CD4-positive, CD25-positive, alpha-beta regulatory T cell (primary cell): ENCODE measurements around the gene NLGN3. TPM values are rescaled to one million over a fixed set of nuclear protein-coding genes. Genes with fewer than 3 reads are reported as not detected.

Source experiments
- ATAC-seq, 2 donors: fragments of 150-1000 bp; cut with Tn5 transposase; one replicate each; pipeline ENCODE4 v1.10.0; 2021; ENCODE audit warnings: low read depth in 2 of 2, moderate number of reproducible peaks in 2 of 2, moderate library complexity in 1 of 2
- DNase-seq, 3 donors: peaks; one replicate each; pipeline versions ENCODE4 v3.0.0 to v3.0.0-alpha.2; 2012 to 2022; ENCODE audit warnings: mixed read lengths in 1 of 3
- H3K27ac ChIP-seq: one replicate; pipeline ENCODE4 v1.7.0; 2013; ENCODE audit warnings: mild to moderate bottlenecking, low read length; ENCODE audit not compliant: insufficient read depth, poor library complexity, severe bottlenecking
- H3K27me3 ChIP-seq: one replicate; pipeline ENCODE4 v1.7.0; 2013; ENCODE audit warnings: low read length; ENCODE audit not compliant: control insufficient read depth, insufficient read depth
- H3K36me3 ChIP-seq: one replicate; pipeline ENCODE4 v1.7.0; 2013; ENCODE audit warnings: mild to moderate bottlenecking, low read length, moderate library complexity; ENCODE audit not compliant: control insufficient read depth, insufficient read depth
- H3K4me1 ChIP-seq: 2 replicates; pipeline ENCODE4 v1.7.0; 2013; ENCODE audit warnings: mild to moderate bottlenecking, low read length; ENCODE audit not compliant: insufficient read depth, control insufficient read depth, poor library complexity, severe bottlenecking
- H3K4me3 ChIP-seq: one replicate; pipeline ENCODE4 v1.7.0; 2013; ENCODE audit warnings: low read depth, mild to moderate bottlenecking, low read length, moderate library complexity
- H3K9me3 ChIP-seq, 2 experiments: 1 replicate in 1 of 2; 2 replicates in 1 of 2; pipeline ENCODE4 v1.7.0; 2013; ENCODE audit warnings: low read length in 2 of 2, mild to moderate bottlenecking in 1 of 2, moderate library complexity in 1 of 2; ENCODE audit not compliant: control insufficient read depth in 2 of 2
- H3K27ac Mint-ChIP-seq, 3 donors: one replicate each; pipeline ENCODE4 v1.8.0; 2020 to 2022; ENCODE audit warnings: mild to moderate bottlenecking in 3 of 3, mixed read lengths in 3 of 3, moderate library complexity in 2 of 3
- H3K27me3 Mint-ChIP-seq: one replicate; pipeline ENCODE4 v1.8.0; 2022; ENCODE audit warnings: mild to moderate bottlenecking, mixed read lengths
- H3K36me3 Mint-ChIP-seq: one replicate; pipeline ENCODE4 v1.8.0; 2020; ENCODE audit warnings: mixed read lengths
- H3K4me1 Mint-ChIP-seq, 4 donors: one replicate each; pipeline ENCODE4 v1.8.0; 2020 to 2022; ENCODE audit warnings: mixed read lengths in 4 of 4, mild to moderate bottlenecking in 1 of 4
- H3K4me3 Mint-ChIP-seq, 4 donors: one replicate each; pipeline ENCODE4 v1.8.0; 2020 to 2022; ENCODE audit warnings: mild to moderate bottlenecking in 4 of 4, mixed read lengths in 4 of 4, moderate library complexity in 3 of 4
- H3K9me3 Mint-ChIP-seq, 7 donors: one replicate each; pipeline ENCODE4 v1.8.0; 2020 to 2022; ENCODE audit warnings: mixed read lengths in 7 of 7, mild to moderate bottlenecking in 3 of 7, moderate library complexity in 2 of 7
- polyA plus RNA-seq, 4 donors: library from polyadenylated mRNA; unstranded; fragments of 300-500 nt; fragmentation: Illumina TruSeq; gene quantifications; one replicate each; pipeline ENCODE4 v1.2.3, GENCODE V29; 2021
- total RNA-seq: library from RNA; stranded (reverse); gene quantifications from one replicate; pipeline ENCODE4 v1.2.3, GENCODE V29; 2022

Gene NLGN3
- 4.4 TPM for total RNA-seq
- under 1 TPM in 1 of 4 donors, not detected in 3; 0.05 TPM for polyA plus RNA-seq

DNA sequence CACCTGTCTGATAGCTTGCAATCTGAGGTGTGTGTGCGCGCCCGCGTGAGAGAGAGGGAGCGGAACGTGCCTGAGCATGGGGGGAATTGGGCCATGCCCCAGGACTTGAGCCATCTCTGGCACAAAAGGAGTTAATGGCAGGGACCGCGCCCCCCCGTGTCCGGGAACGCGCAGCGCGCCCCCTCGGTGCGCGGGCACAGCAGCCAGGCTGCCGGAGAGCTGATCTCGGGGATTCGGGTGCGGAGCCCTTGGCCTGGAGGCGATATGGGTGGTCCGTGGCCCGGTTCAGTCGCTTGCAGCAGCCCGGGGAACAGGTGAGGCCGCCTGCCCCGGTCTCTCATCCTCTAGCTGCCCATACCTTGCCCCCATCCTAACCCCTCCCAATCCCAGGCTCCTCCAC, at the start of gene NLGN3:
Gene NLGN3 (plus strand): TSS at position 191 of the 400 bp plus-strand sequence. CDS start 2,909 bp downstream, outside the sequence.
- Histone ChIP-seq H3K4me1 (peaks cover 3% of the 10 kb centered on the region), H3K36me3 (peaks cover 8% of the 10 kb centered on the region), H3K9me3 (no peaks in the 10 kb centered on the region), H3K4me3 (no peak within 1 kb of the TSS), H3K27me3 (no peaks in the 10 kb centered on the region), H3K27ac (no peak within 1 kb of the TSS)
- no peaks in the 10 kb centered on the region for H3K9me3 Mint-ChIP-seq
- ATAC-seq, result no peak
- peak within 1 kb of the TSS in 2 of 4 donors; percentile 27 to 70 for H3K4me3 Mint-ChIP-seq
- H3K27ac Mint-ChIP-seq, result no peak within 1 kb of the TSS
- H3K4me1 Mint-ChIP-seq, result peaks cover 0 to 17% (median 7%) of the 10 kb centered on the region in 4 donors
- H3K36me3 Mint-ChIP-seq, result peaks cover 7% of the 10 kb centered on the region
- DNase-seq, result no peak
- H3K27me3 Mint-ChIP-seq, result no peaks in the 10 kb centered on the region

DNA sequence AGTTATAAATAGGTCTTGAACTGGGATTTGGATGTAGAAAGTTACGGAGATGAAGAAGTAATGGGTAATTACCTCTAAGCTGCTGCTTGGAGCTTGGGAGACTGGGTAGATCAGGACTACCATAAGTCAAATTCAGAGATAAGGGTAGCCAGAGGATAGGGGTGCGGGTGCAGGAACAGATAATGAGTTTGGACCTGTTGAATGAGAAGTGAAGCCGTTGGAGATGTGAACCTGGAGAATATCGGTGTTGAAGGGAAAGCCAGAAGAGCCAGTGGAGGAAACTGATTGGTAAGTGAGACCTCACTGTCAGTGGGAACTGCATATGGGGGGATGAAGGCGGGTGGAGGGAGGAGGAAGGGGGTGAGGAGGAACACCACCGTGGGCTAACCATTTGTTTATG, 49.6 kb upstream of the NLGN3 start:
- Histone ChIP-seq H3K4me3 (peak overlapping the region; percentile 77), H3K9me3 (no peaks in the 10 kb centered on the region), H3K27ac (no peak overlapping the region), H3K36me3 (no peaks in the 10 kb centered on the region), H3K4me1 (peaks cover 32% of the 10 kb centered on the region), H3K27me3 (no peaks in the 10 kb centered on the region)
- ATAC-seq (no peak), DNase-seq (no peak)
- H3K27me3 Mint-ChIP-seq, result no peaks in the 10 kb centered on the region
- H3K4me1 Mint-ChIP-seq, result peaks cover 7 to 48% (median 20%) of the 10 kb centered on the region in 4 donors
- peak overlapping the region; percentile 80 to 97 (median 89) for H3K27ac Mint-ChIP-seq
- H3K36me3 Mint-ChIP-seq, result peaks cover 4% of the 10 kb centered on the region
- peaks cover 0 to 2% (median 0%) of the 10 kb centered on the region in 7 donors for H3K9me3 Mint-ChIP-seq
- peak overlapping the region; percentile 91 to 96 (median 93) for H3K4me3 Mint-ChIP-seq

DNA sequence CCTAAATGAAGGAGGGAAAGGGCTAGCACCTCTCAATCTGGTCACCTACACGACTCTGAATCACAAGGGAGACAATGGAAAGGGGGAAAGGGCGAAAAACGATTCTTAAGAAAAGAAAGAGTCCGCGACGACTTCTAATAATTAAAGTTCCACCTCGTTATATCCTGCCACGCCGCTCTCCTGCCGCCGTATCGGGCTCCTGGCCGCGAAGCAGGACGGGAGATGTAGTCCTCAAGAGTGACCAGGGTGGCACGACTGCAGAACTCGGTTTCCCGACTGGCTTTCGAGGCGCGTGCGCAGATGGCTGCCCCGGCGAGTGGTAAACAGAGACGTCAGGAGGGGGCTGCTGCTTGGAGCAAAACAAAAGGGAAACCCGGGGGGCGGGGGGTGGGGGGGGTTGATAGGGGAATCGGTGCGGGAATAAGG, 49.1 kb upstream of the NLGN3 start, which contains the start of gene FOXO4:
Gene FOXO4 (plus strand): TSS at position 297 of the 426 bp plus-strand sequence. CDS start 678 bp downstream, outside the sequence.
- Histone ChIP-seq H3K4me3 (peak within 1 kb of the TSS; percentile 89), H3K36me3 (no peaks in the 10 kb centered on the region), H3K27me3 (no peaks in the 10 kb centered on the region), H3K27ac (peak within 1 kb of the TSS; percentile 80), H3K9me3 (no peaks in the 10 kb centered on the region), H3K4me1 (peaks cover 32% of the 10 kb centered on the region)
- Mint-ChIP-seq H3K4me1 (peaks cover 7 to 51% (median 21%) of the 10 kb centered on the region in 4 donors), H3K27ac (peak within 1 kb of the TSS; percentile 82 to 97 (median 89)), H3K9me3 (peaks cover 0 to 2% (median 0%) of the 10 kb centered on the region in 7 donors), H3K36me3 (peaks cover 4% of the 10 kb centered on the region), H3K27me3 (no peaks in the 10 kb centered on the region), H3K4me3 (peak within 1 kb of the TSS; percentile 91 to 96 (median 93))
- peak; percentile 88 to 91 for ATAC-seq
- peak; percentile 86 to 92 (median 88) for DNase-seq

DNA sequence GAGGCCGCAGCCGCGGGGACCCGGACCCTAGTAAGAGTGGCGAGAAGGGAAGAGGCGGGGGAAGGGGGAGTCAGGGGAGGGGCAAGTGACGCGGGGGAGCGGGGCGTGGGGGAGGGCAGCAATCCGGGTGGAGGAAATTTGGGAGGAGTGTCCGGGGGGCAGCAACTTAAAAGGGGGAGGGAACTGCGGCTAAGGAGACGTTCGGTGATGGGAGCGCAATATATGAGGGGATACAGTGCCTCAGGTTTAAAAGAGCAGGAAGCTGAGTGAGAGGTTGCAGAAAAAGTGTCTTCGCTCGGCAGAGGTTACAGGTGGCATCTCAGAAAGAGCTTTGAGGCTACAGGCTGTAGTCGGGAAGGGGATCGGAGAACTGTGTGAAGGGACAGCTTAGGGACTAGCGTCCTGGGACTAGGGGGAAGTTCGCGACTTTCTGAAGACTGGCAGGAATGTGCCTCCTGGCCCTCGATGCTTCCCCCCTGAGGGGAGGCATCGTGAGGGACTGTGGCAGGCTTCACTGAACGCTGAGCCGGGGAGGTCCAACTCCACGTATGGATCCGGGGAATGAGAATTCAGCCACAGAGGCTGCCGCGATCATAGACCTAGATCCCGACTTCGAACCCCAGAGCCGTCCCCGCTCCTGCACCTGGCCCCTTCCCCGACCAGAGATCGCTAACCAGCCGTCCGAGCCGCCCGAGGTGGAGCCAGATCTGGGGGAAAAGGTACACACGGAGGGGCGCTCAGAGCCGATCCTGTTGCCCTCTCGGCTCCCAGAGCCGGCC, 48.5 kb upstream of the NLGN3 start:
- peak overlapping the region; percentile 91 to 96 (median 93) for H3K4me3 Mint-ChIP-seq
- H3K4me1 Mint-ChIP-seq, result peaks cover 7 to 57% (median 25%) of the 10 kb centered on the region in 4 donors
- H3K27ac ChIP-seq, result peak overlapping the region; percentile 80

DNA sequence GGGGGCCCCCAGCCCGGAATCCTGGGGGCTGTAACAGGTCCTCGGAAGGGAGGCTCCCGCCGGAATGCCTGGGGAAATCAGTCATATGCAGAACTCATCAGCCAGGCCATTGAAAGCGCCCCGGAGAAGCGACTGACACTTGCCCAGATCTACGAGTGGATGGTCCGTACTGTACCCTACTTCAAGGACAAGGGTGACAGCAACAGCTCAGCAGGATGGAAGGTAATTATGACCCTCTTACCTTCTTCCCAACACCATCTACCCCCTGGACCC, 47.9 kb upstream of the NLGN3 start:
- Mint-ChIP-seq H3K27ac (peak overlapping the region in 2 of 3 donors; percentile 82 to 97), H3K27me3 (no peaks in the 10 kb centered on the region), H3K4me1 (peaks cover 7 to 62% (median 30%) of the 10 kb centered on the region in 4 donors), H3K9me3 (peaks cover 0 to 2% (median 0%) of the 10 kb centered on the region in 7 donors), H3K36me3 (peaks cover 4% of the 10 kb centered on the region), H3K4me3 (peak overlapping the region; percentile 76 to 96 (median 93))
- Histone ChIP-seq H3K27me3 (no peaks in the 10 kb centered on the region), H3K27ac (peak overlapping the region; percentile 80), H3K4me3 (peak overlapping the region; percentile 44), H3K9me3 (no peaks in the 10 kb centered on the region), H3K36me3 (no peaks in the 10 kb centered on the region), H3K4me1 (peaks cover 36% of the 10 kb centered on the region)
- DNase-seq, result no peak
- ATAC-seq, result no peak

More for the DNA sequence above, 48.5 kb upstream of the NLGN3 start:
- DNase-seq (peak in 2 of 3 donors; percentile 65 to 70), ATAC-seq (peak; percentile 37 to 38)
- peaks cover 4% of the 10 kb centered on the region for H3K36me3 Mint-ChIP-seq
- Histone ChIP-seq H3K4me1 (peaks cover 35% of the 10 kb centered on the region), H3K27me3 (no peaks in the 10 kb centered on the region), H3K4me3 (peak overlapping the region; percentile 89), H3K9me3 (no peaks in the 10 kb centered on the region), H3K36me3 (no peaks in the 10 kb centered on the region)
- peaks cover 0 to 2% (median 0%) of the 10 kb centered on the region in 7 donors for H3K9me3 Mint-ChIP-seq
- no peaks in the 10 kb centered on the region for H3K27me3 Mint-ChIP-seq
- H3K27ac Mint-ChIP-seq, result peak overlapping the region in 2 of 3 donors; percentile 89 to 97

DNA sequence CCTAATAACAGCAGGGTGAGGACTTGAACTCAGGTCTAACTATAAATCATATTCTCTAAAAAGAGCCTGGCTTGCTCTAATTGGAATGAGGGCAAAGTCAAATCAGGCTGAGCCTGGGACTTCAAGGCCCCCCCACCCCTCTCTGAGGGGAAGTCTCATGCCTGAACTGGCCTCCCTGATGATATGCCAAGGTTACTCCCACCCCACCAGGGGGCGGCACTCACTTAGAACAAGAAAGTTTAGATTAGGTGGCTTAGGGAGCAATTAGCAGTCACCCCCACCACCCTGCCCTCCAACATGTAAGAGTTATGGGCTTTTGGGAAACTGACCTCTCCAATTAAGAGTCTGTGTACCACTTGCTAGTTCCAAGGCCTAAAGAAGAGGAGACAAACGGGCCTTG, 46.3 kb upstream of the NLGN3 start:
- H3K4me1 Mint-ChIP-seq, result peaks cover 7 to 78% (median 40%) of the 10 kb centered on the region in 4 donors
- Histone ChIP-seq H3K27me3 (no peaks in the 10 kb centered on the region), H3K4me1 (peaks cover 52% of the 10 kb centered on the region), H3K27ac (peak overlapping the region; percentile 41), H3K4me3 (peak overlapping the region; percentile 51), H3K36me3 (no peaks in the 10 kb centered on the region), H3K9me3 (no peaks in the 10 kb centered on the region)
- peak; percentile 40 to 42 for ATAC-seq
- peak overlapping the region; percentile 61 to 92 (median 76) for H3K4me3 Mint-ChIP-seq
- DNase-seq, result peak; percentile 73 to 86 (median 81)
- H3K9me3 Mint-ChIP-seq, result peaks cover 0 to 2% (median 0%) of the 10 kb centered on the region in 7 donors
- H3K27me3 Mint-ChIP-seq, result no peaks in the 10 kb centered on the region
- H3K27ac Mint-ChIP-seq, result peak overlapping the region in 2 of 3 donors; percentile 77 to 82
- H3K36me3 Mint-ChIP-seq, result peaks cover 4% of the 10 kb centered on the region

DNA sequence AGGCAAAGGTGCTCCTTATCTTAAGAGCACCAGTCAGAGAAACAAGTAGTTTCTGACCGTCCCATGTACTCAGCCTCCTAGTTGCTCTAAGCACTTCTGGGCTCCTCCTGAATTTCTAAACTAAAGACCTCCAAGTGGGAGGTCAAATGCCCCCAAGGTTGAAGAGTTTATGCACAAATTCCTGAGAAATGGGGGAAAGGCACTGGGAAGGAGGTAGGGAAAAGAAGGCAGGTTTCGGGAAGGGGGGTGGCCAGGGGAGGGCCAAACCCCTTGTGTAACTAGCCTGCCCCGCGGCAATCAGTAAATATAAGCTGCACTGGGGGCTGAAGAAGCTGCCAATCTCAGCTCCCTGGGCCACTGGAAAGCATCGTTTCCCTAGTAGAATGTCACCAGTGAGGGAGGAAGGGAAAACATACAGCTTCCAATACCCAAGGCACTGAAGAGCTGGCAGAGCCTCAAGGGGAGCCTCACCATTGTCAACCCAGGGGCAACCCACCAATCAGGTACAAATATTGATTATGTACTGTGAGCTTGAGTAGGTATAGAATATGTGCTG, 45.6 kb upstream of the NLGN3 start:
- H3K4me1 Mint-ChIP-seq, result peaks cover 7 to 84% (median 44%) of the 10 kb centered on the region in 4 donors
- H3K27me3 ChIP-seq, result no peaks in the 10 kb centered on the region
- H3K4me1 ChIP-seq, result peaks cover 59% of the 10 kb centered on the region
- peaks cover 0 to 2% (median 0%) of the 10 kb centered on the region in 7 donors for H3K9me3 Mint-ChIP-seq
- H3K36me3 ChIP-seq, result no peaks in the 10 kb centered on the region
- ATAC-seq (no peak), DNase-seq (no peak)
- peaks cover 4% of the 10 kb centered on the region for H3K36me3 Mint-ChIP-seq
- peak overlapping the region; percentile 10 for H3K4me3 ChIP-seq
- H3K27ac Mint-ChIP-seq, result peak overlapping the region in 1 of 3 donors; percentile 77
- no peaks in the 10 kb centered on the region for H3K27me3 Mint-ChIP-seq
- peak overlapping the region in 3 of 4 donors; percentile 11 to 80 (median 47) for H3K4me3 Mint-ChIP-seq
- H3K27ac ChIP-seq, result no peak overlapping the region
- H3K9me3 ChIP-seq, result no peaks in the 10 kb centered on the region
